Glutamatergic neuron (in vitro differentiated cells): ENCODE results near the gene MTA1. TPM values are rescaled to one million over a fixed set of nuclear protein-coding genes. Genes with fewer than 3 reads are reported as not detected.

Experiments
- DNase-seq: peaks from one replicate; pipeline ENCODE4 v3.0.0; 2022
- H3K27ac Mint-ChIP-seq: one replicate; pipeline ENCODE4 v1.8.0; 2020; ENCODE audit warnings: mild to moderate bottlenecking, mixed read lengths, inconsistent platforms; ENCODE audit not compliant: unreplicated experiment
- H3K27me3 Mint-ChIP-seq: one replicate; pipeline ENCODE4 v1.8.0; 2020; ENCODE audit warnings: mild to moderate bottlenecking, moderate library complexity, mixed read lengths, inconsistent platforms; ENCODE audit not compliant: unreplicated experiment
- H3K36me3 Mint-ChIP-seq: one replicate; pipeline ENCODE4 v1.8.0; 2020; ENCODE audit warnings: mild to moderate bottlenecking, mixed read lengths, inconsistent platforms; ENCODE audit not compliant: unreplicated experiment
- H3K4me1 Mint-ChIP-seq: one replicate; pipeline ENCODE4 v1.8.0; 2020; ENCODE audit warnings: mild to moderate bottlenecking, low read depth, mixed read lengths, inconsistent platforms; ENCODE audit not compliant: unreplicated experiment
- H3K4me3 Mint-ChIP-seq: one replicate; pipeline ENCODE4 v1.8.0; 2020; ENCODE audit warnings: mild to moderate bottlenecking, mixed read lengths, inconsistent platforms; ENCODE audit not compliant: unreplicated experiment
- H3K9me3 Mint-ChIP-seq: one replicate; pipeline ENCODE4 v1.8.0; 2020; ENCODE audit warnings: mild to moderate bottlenecking, moderate library complexity, mixed read lengths, inconsistent platforms; ENCODE audit not compliant: unreplicated experiment
- CTCF ChIP-seq: fragments of 200-600 bp; sonication (generic); IDR thresholded peaks from one replicate; pipeline ENCODE4 v1.5.0; 2021; ENCODE audit not compliant: partially characterized antibody, unreplicated experiment
- total RNA-seq: library from RNA; stranded (reverse); fragmentation: NEBNext Ultra II Directional; extraction: Animal tissue kit (Norgen Biotek cat#: 25700); gene quantifications from one replicate; pipeline ENCODE4 v1.2.1, GENCODE V29; 2021; ENCODE audit not compliant: unreplicated experiment

MTA1 gene
- total RNA-seq, 1 donor from 2014 or later, result 261 TPM

GRCh38 chr14:105490572-105491365, 71.1 kb downstream of the MTA1 start, which contains the start of gene TEDC1:
Gene TEDC1, plus strand, starts transcription at chr14:105491246. Its CDS starts 130 bp downstream, at chr14:105491376.
- peak; percentile 75 for TF ChIP-seq CTCF
- Mint-ChIP-seq H3K4me3 (peak within 1 kb of the TSS; percentile 86), H3K27ac (peak within 1 kb of the TSS; percentile 86), H3K27me3 (peaks cover 16% of the 10 kb centered on the region), H3K9me3 (peaks cover 5% of the 10 kb centered on the region), H3K4me1 (peaks cover 2% of the 10 kb centered on the region), H3K36me3 (no peaks in the 10 kb centered on the region)
- peak; percentile 97 for DNase-seq

GRCh38 chr14:105491366-105491973, 71.8 kb downstream of the MTA1 start:
- peaks cover 2% of the 10 kb centered on the region for H3K4me1 Mint-ChIP-seq
- H3K9me3 Mint-ChIP-seq, result peaks cover 5% of the 10 kb centered on the region
- DNase-seq, result peak; percentile 63
- H3K4me3 Mint-ChIP-seq, result peak overlapping the region; percentile 86
- H3K27me3 Mint-ChIP-seq, result peaks cover 14% of the 10 kb centered on the region
- H3K36me3 Mint-ChIP-seq, result no peaks in the 10 kb centered on the region
- peak overlapping the region; percentile 52 for H3K27ac Mint-ChIP-seq
- no peak for TF ChIP-seq CTCF

GRCh38 chr14:105492031-105492970, 72.7 kb downstream of the MTA1 start:
- peak; percentile 14 for DNase-seq
- Mint-ChIP-seq H3K36me3 (no peaks in the 10 kb centered on the region), H3K27ac (peak overlapping the region; percentile 52), H3K4me1 (peaks cover 2% of the 10 kb centered on the region), H3K4me3 (peak overlapping the region; percentile 86), H3K27me3 (peaks cover 14% of the 10 kb centered on the region), H3K9me3 (peaks cover 5% of the 10 kb centered on the region)
- peak; percentile 13 for TF ChIP-seq CTCF

GRCh38 chr14:105492971-105493871, 73.6 kb downstream of the MTA1 start:
- peaks cover 2% of the 10 kb centered on the region for H3K4me1 Mint-ChIP-seq
- TF ChIP-seq CTCF, result no peak
- peaks cover 16% of the 10 kb centered on the region for H3K27me3 Mint-ChIP-seq
- H3K27ac Mint-ChIP-seq, result no peak overlapping the region
- no peak overlapping the region for H3K4me3 Mint-ChIP-seq
- no peaks in the 10 kb centered on the region for H3K36me3 Mint-ChIP-seq
- DNase-seq, result peak; percentile 33
- peaks cover 7% of the 10 kb centered on the region for H3K9me3 Mint-ChIP-seq
